GM12878 (cell line): ENCODE data around the gene UBASH3B. TPM values are rescaled to one million over a fixed set of nuclear protein-coding genes. Genes with fewer than 3 reads are reported as not detected.

ENCODE experiments used
- ATAC-seq: fragments of 200-7000 bp; cut with Tn5 transposase; 3 replicates; pipeline ENCODE4 v1.9.1; 2020; ENCODE audit warnings: mild to moderate bottlenecking, moderate library complexity
- BruUV-seq: library from RNA; stranded (reverse); fragments of 400-500 nt; replicated peaks from 2 replicates; lab custom pipeline; 2021; lab: Mats Ljungman, UMichigan
- CTCF ChIA-PET: fragments of 300-600 bp; sonication (Branson Sonifier 250); formaldehyde crosslinking; extraction: SDS; loops from one replicate; lab custom pipeline; 2021; ENCODE audit warnings: inconsistent platforms; lab: Yijun Ruan, JAX
- POLR2A ChIA-PET: fragments of 350-600 bp; formaldehyde crosslinking; extraction: SDS; loops from one replicate; lab custom pipeline; 2021; ENCODE audit warnings: inconsistent platforms; lab: Charles Lee
- RAD21 ChIA-PET: fragments of 300-600 bp; sonication (Branson Sonifier 250); formaldehyde crosslinking; loops from one replicate; lab custom pipeline; 2023; ENCODE audit warnings: antibody characterized with exemption; ENCODE audit not compliant: unreplicated experiment; lab: Charles Lee
- SMC1A ChIA-PET: fragments of 300-600 bp; sonication (Branson Sonifier 250); formaldehyde crosslinking; loops from one replicate; lab custom pipeline; 2023; ENCODE audit not compliant: unreplicated experiment, uncharacterized antibody; lab: Charles Lee
- DNase-seq: peaks from one replicate; pipeline ENCODE4 v3.0.0-alpha.2; 2011; ENCODE audit warnings: low read depth, low spot score
- FAIRE-seq: peaks from 3 replicates; lab custom pipeline; 2011; peaks lifted over from hg19 to GRCh38; lab: Jason Lieb, UNC
- H2AFZ ChIP-seq: 2 replicates; pipeline ENCODE4 v1.6.0; 2011; ENCODE audit warnings: low read depth, low read length, control low read depth; ENCODE audit not compliant: control insufficient read depth
- H3K27ac ChIP-seq: 2 replicates; pipeline ENCODE4 v1.5.1; 2011; ENCODE audit warnings: control low read depth; ENCODE audit not compliant: control insufficient read depth, insufficient read depth
- H3K27me3 ChIP-seq, 2 experiments: replicated peaks in 1 of 2; 2 replicates each; pipeline versions ENCODE4 v1.6.0 to v1.6.1; 2011; ENCODE audit warnings: low read length in 1 of 2; ENCODE audit not compliant: control insufficient read depth in 2 of 2, insufficient read depth in 2 of 2
- H3K36me3 ChIP-seq, 2 experiments: 2 replicates each; pipeline ENCODE4 v1.5.1; 2011; ENCODE audit warnings: low read length in 1 of 2; ENCODE audit not compliant: control insufficient read depth in 2 of 2, insufficient read depth in 2 of 2
- H3K4me1 ChIP-seq: 2 replicates; pipeline ENCODE4 v1.6.1; 2011; ENCODE audit warnings: mild to moderate bottlenecking, low read length, moderate library complexity, mixed read lengths; ENCODE audit not compliant: control insufficient read depth, insufficient read depth
- H3K4me2 ChIP-seq: 2 replicates; pipeline ENCODE4 v1.6.0; 2011; ENCODE audit warnings: control low read depth; ENCODE audit not compliant: control insufficient read depth, insufficient read depth
- H3K4me3 ChIP-seq: fragments of 200-600 bp; sonication (generic); 2 replicates; pipeline ENCODE4 v1.5.1; 2016
- H3K79me2 ChIP-seq: 2 replicates; pipeline ENCODE4 v1.6.0; 2011; ENCODE audit warnings: low read length; ENCODE audit not compliant: control insufficient read depth, insufficient read depth
- H3K9ac ChIP-seq: 2 replicates; pipeline ENCODE4 v1.8.0; 2011; ENCODE audit warnings: low read length, control low read depth, mixed read lengths; ENCODE audit not compliant: control insufficient read depth, insufficient read depth
- H3K9me3 ChIP-seq: replicated peaks from 3 replicates; pipeline ENCODE4 v1.5.1; 2011; ENCODE audit warnings: mild to moderate bottlenecking, low read length; ENCODE audit not compliant: control insufficient read depth, insufficient read depth
- H4K20me1 ChIP-seq: 2 replicates; pipeline ENCODE4 v1.6.0; 2011; ENCODE audit not compliant: control insufficient read depth, insufficient read depth
- E2F4 ChIP-seq: IDR thresholded peaks from 2 replicates; pipeline ENCODE4 v1.6.1; 2012; ENCODE audit warnings: low read depth, low read length, improper control_type of control experiment
- IRF5 ChIP-seq: fragments of 450-650 bp; IDR thresholded peaks from 2 replicates; pipeline ENCODE4 v1.6.1; 2017; ENCODE audit warnings: borderline replicate concordance
- JUNB ChIP-seq: IDR thresholded peaks from 2 replicates; pipeline ENCODE4 v1.6.1; 2016; ENCODE audit warnings: antibody characterized with exemption, mild to moderate bottlenecking
- MEF2B ChIP-seq: fragments of 450-650 bp; IDR thresholded peaks from 2 replicates; pipeline ENCODE4 v1.6.1; 2018; ENCODE audit warnings: mild to moderate bottlenecking, moderate library complexity; ENCODE audit not compliant: partially characterized antibody, poor library complexity, severe bottlenecking
- NFYA ChIP-seq: IDR thresholded peaks from 2 replicates; pipeline ENCODE4 v1.6.1; 2011; ENCODE audit warnings: low read depth, mild to moderate bottlenecking, low read length, improper control_type of control experiment, borderline replicate concordance
- NKRF ChIP-seq: fragments of 450-650 bp; conservative IDR thresholded peaks from 2 replicates; pipeline ENCODE4 v1.6.1; 2017; ENCODE audit warnings: mild to moderate bottlenecking, moderate library complexity
- PML ChIP-seq: IDR thresholded peaks from 2 replicates; pipeline ENCODE4 v1.6.1; 2012; ENCODE audit warnings: low read length, inconsistent platforms
- RAD51 ChIP-seq: fragments of 450-650 bp; IDR thresholded peaks from 2 replicates; pipeline ENCODE4 v1.6.1; 2016; ENCODE audit warnings: moderate library complexity, mild to moderate bottlenecking, inconsistent platforms
- STAT1 ChIP-seq: fragments of 450-650 bp; conservative IDR thresholded peaks from 2 replicates; pipeline ENCODE4 v1.6.1; 2014; ENCODE audit warnings: antibody characterized with exemption, mild to moderate bottlenecking
- ZNF592 ChIP-seq: fragments of 450-650 bp; IDR thresholded peaks from 2 replicates; pipeline ENCODE4 v1.6.1; 2017; ENCODE audit warnings: mild to moderate bottlenecking, moderate library complexity
- WGBS: methylation state at CpG from one replicate; pipeline ENCODE4 v1.1.6; 2016; ENCODE audit warnings: low lambda C conversion rate; ENCODE audit not compliant: insufficient replicate concordance, insufficient coverage; ENCODE audit errors: missing lambda C conversion rate; 5-methylcytosine and 5-hydroxymethylcytosine counted together
- in situ Hi-C: fragments of 300-500 bp; cut with MboI; formaldehyde crosslinking; loops from 9 replicates; pipeline ENCODE4 v1.14.3; 2018; ENCODE audit warnings: mixed read lengths
- intact Hi-C: fragments of 100-400 bp; cut with micrococcal nuclease; formaldehyde crosslinking; loops from one replicate; pipeline ENCODE4 v1.14.2; 2022; ENCODE audit not compliant: unreplicated experiment
- polyA plus RNA-seq, 11 experiments: library from polyadenylated mRNA; depleted of rRNA in 4 of 11; unstranded in 6 of 11; stranded (reverse) in 5 of 11; fragments of >200 nt; fragmentation: Nextera tagmentation in 4 of 11; fragmentation: Illumina TruSeq in 1 of 11; extraction: Ambion mirVana in 4 of 11; extraction: Trizol in 1 of 11; gene quantifications; 1 replicate in 1 of 11; 2 replicates in 10 of 11; pipeline versions ENCODE4 v1.2.1 to v1.2.3, GENCODE V29; 2011 to 2016; ENCODE audit warnings: inconsistent platforms in 2 of 11, missing spikeins in 2 of 11, low read depth in 1 of 11
- total RNA-seq, 4 experiments: library from RNA; depleted of rRNA in 3 of 4; stranded (reverse); fragments of >200 nt in 3 of 4; fragmentation: Illumina TruSeq in 1 of 4; extraction: Trizol in 1 of 4; gene quantifications; 2 replicates each; pipeline versions ENCODE4 v1.2.1 to v1.2.3, GENCODE V29; 2013 to 2021

Gene UBASH3B
- total and polyA plus RNA-seq, 10 of the 15 experiments (the other 5 are each of a cell fraction or from before 2014, with no cell fraction given), result 0.18 to 3.3 (median 0.57) TPM

- no peak for DNase-seq
- TF ChIP-seq E2F4 (no peak), IRF5 (no peak), RAD51 (no peak), JUNB (no peak), STAT1 (no peak), MEF2B (no peak), PML (no peak), NFYA (no peak), ZNF592 (no peak), NKRF (no peak)
- RAD21 ChIA-PET, result interaction anchor here (8.0 kb wide), 1 partner anchor 51 kb away, joined by 175 read pairs; no protein-coding TSS in a partner anchor
- CTCF ChIA-PET, result interaction anchor here (1.6 to 7.9 kb wide), 4 partner anchors 9 to 57 kb away, joined by 5 to 190 read pairs (median 61); no protein-coding TSS in a partner anchor
- Histone ChIP-seq H2AFZ (no peak overlapping the region), H3K36me3 (no peaks in the 10 kb centered on the region), H4K20me1 (no peaks in the 10 kb centered on the region), H3K9ac (no peak overlapping the region), H3K4me2 (no peak overlapping the region), H3K4me3 (no peak overlapping the region), H3K27ac (no peak overlapping the region), H3K4me1 (peaks cover 17% of the 10 kb centered on the region), H3K9me3 (no peaks in the 10 kb centered on the region), H3K27me3 (no peaks in the 10 kb centered on the region), H3K79me2 (no peaks in the 10 kb centered on the region)
- WGBS, result 77% methylated on average over 2 of the region's 2 CpGs
- ATAC-seq, result peak; percentile 16
- SMC1A ChIA-PET, result interaction anchor here (1.6 to 7.8 kb wide), 4 partner anchors 41 to 251 kb away, joined by 5 to 165 read pairs (median 5); no protein-coding TSS in a partner anchor
- in situ Hi-C loops (no loop called here), intact Hi-C loops (no loop called here)
- no peak for FAIRE-seq
- BruUV-seq, result no TSS peak
- POLR2A ChIA-PET, result no interaction called here
These were observed 147.8 kb downstream of the UBASH3B start for GRCh38 chr11:122803306-122803705.
